RWPE1 (cell line): ENCODE measurements around the gene GUCY2C.

Experiments
- CTCF ChIA-PET: fragments of 350-600 bp; sonication (Branson Sonifier 250); formaldehyde crosslinking; extraction: SDS; loops from one replicate; lab custom pipeline; 2021; lab: Yijun Ruan, JAX
- POLR2A ChIA-PET: fragments of 400-600 bp; formaldehyde crosslinking; extraction: SDS; loops from one replicate; lab custom pipeline; 2020; ENCODE audit warnings: antibody characterized with exemption; ENCODE audit not compliant: low non-redundant PET; lab: Yijun Ruan, JAX
- DNase-seq: peaks from one replicate; pipeline ENCODE4 v3.0.0; 2012; ENCODE audit warnings: low spot score
- H3K27ac ChIP-seq: fragments of 450-650 bp; 2 replicates; pipeline ENCODE4 v1.5.1; 2017
- TF ChIP-seq, protein P1 (sequence below): fragments of 450-650 bp; conservative IDR thresholded peaks from 2 replicates; pipeline ENCODE4 v1.5.1; 2017; ENCODE audit warnings: low read depth, mild to moderate bottlenecking

GUCY2C gene

DNA sequence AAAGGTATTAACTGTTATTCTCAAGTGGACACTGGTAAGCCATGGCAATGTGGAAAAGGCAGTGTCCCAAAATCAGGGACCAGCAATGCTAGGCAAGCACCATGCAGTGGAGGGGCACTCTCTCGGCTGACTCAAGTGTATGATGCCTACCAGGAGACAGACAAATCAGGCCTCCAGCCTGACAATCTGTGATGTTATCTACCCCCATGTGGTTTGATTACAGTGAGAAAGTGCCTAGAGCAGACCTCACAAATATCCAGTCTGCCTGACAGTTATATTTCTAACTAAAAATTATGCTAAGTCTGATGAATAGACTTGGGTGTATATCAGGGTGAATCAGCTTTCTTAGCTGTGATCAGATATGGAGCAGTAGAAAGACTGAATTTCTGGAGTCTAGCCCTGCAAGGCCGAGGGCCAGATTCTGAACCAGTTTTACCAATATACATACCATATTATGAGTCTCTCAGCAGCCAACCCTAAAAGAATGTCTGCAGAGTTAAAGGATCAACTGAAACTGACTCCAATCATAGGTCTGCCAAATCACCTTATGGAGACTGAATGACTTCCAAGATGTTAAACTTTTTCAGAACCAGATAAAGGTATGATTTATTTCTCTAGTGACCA is 132.0 kb downstream of the GUCY2C start:
- H3K27ac ChIP-seq, result no peak overlapping the region
- POLR2A ChIA-PET, result interaction anchor here (0.6 kb wide), 1 partner anchor 12 kb away, joined by 3 read pairs; no protein-coding TSS in a partner anchor
- DNase-seq, result no peak
- TF ChIP-seq, protein P1, sequence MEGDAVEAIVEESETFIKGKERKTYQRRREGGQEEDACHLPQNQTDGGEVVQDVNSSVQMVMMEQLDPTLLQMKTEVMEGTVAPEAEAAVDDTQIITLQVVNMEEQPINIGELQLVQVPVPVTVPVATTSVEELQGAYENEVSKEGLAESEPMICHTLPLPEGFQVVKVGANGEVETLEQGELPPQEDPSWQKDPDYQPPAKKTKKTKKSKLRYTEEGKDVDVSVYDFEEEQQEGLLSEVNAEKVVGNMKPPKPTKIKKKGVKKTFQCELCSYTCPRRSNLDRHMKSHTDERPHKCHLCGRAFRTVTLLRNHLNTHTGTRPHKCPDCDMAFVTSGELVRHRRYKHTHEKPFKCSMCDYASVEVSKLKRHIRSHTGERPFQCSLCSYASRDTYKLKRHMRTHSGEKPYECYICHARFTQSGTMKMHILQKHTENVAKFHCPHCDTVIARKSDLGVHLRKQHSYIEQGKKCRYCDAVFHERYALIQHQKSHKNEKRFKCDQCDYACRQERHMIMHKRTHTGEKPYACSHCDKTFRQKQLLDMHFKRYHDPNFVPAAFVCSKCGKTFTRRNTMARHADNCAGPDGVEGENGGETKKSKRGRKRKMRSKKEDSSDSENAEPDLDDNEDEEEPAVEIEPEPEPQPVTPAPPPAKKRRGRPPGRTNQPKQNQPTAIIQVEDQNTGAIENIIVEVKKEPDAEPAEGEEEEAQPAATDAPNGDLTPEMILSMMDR, result no peak
- CTCF ChIA-PET, result no interaction called here

- TF ChIP-seq, protein P1, result no peak
- ChIA-PET POLR2A (no interaction called here), CTCF (no interaction called here)
- no peak for DNase-seq
- no peak overlapping the region for H3K27ac ChIP-seq
These were observed 133.4 kb downstream of the GUCY2C start for GRCh38 chr12:14563046-14563445.
